Esophagus squamous epithelium (tissue), 4 donors: ENCODE measurements around the gene ZNF521.

Experiments used
- POLR2A ChIP-seq, 4 donors: fragments of 450-650 bp; IDR thresholded peaks; one replicate each; pipeline ENCODE4 v1.6.1; 2017; ENCODE audit warnings: antibody characterized with exemption in 4 of 4, mild to moderate bottlenecking in 4 of 4, moderate library complexity in 3 of 4
- TF ChIP-seq, protein P1 (sequence below), 6 experiments: fragments of 450-650 bp in 4 of 6; fragments of 200-600 bp in 2 of 6; sonication (generic) in 2 of 6; IDR thresholded peaks; one replicate each; pipeline ENCODE4 v1.5.1; 2016 to 2019; ENCODE audit warnings: antibody characterized with exemption in 6 of 6, mild to moderate bottlenecking in 4 of 6, moderate library complexity in 4 of 6

GRCh38 chr18:25274926-25275325, 77.0 kb downstream of the ZNF521 start:
- TF ChIP-seq, protein P1, sequence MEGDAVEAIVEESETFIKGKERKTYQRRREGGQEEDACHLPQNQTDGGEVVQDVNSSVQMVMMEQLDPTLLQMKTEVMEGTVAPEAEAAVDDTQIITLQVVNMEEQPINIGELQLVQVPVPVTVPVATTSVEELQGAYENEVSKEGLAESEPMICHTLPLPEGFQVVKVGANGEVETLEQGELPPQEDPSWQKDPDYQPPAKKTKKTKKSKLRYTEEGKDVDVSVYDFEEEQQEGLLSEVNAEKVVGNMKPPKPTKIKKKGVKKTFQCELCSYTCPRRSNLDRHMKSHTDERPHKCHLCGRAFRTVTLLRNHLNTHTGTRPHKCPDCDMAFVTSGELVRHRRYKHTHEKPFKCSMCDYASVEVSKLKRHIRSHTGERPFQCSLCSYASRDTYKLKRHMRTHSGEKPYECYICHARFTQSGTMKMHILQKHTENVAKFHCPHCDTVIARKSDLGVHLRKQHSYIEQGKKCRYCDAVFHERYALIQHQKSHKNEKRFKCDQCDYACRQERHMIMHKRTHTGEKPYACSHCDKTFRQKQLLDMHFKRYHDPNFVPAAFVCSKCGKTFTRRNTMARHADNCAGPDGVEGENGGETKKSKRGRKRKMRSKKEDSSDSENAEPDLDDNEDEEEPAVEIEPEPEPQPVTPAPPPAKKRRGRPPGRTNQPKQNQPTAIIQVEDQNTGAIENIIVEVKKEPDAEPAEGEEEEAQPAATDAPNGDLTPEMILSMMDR (IDR thresholded peaks at IDR 0.05), result no peak
- no peak for TF ChIP-seq POLR2A (IDR thresholded peaks at IDR 0.05)
